GM19240 (cell line): ENCODE results near the gene ZFP3.
"Not testable (repeated sequence)": the region's sequence is repeated elsewhere in the genome, so short reads cannot be mapped to it uniquely, and the experiment has no call there.

Experiments used
- DNase-seq: peaks from one replicate; pipeline ENCODE4 v3.0.0; 2011; ENCODE audit warnings: low spot score; ENCODE audit not compliant: insufficient read length

ZFP3 gene

DNA sequence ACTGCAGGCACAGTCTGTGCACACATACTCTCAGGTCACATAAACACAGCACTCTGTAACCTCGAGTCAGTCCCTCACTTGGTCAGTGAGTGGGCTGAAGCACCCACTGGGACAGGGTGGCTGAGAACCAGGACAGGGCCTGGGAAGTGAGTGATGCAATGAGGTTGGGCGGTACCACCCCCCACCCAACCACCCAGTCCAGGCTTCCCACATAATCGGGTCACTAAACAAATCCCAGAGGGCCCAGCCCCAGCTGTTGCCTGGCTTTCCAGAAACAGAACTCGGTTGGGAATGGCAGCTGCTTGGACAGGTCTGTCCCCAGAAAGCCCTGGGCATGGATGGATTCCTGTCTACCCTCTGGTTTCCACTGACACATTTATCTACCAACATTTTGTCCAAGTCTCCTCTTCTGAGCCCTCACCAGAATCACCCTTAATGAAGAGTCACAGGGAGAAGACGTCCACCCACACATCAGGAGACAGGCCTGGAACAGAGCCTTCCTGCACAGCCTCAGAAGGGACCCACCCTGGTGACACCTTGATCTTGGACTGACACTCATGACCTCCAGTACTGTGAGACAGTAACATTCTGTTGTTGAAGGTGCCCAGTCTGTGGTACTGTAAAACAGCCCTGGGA is 46.0 kb downstream of the ZFP3 start:
- not testable (repeated sequence) for DNase-seq

DNA sequence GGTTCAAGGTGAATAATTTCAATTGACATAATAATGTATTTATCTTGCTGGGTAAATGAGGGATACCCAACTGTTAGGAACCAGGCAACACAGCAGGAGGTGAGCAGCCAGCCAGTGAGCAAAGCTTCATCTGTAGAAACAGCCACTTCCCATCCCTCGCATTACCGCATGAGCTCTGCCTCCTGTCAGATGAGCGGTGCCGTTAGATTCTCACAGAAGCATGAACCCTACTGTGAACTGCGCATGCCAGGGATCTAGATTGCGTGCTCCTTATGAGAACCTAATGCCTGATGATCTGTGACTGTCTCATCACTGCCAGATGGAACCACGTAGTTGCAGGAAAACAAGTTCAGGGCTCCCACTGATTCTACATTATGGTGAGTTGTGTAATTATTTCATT is 46.6 kb downstream of the ZFP3 start:
- not testable (repeated sequence) for DNase-seq

DNA sequence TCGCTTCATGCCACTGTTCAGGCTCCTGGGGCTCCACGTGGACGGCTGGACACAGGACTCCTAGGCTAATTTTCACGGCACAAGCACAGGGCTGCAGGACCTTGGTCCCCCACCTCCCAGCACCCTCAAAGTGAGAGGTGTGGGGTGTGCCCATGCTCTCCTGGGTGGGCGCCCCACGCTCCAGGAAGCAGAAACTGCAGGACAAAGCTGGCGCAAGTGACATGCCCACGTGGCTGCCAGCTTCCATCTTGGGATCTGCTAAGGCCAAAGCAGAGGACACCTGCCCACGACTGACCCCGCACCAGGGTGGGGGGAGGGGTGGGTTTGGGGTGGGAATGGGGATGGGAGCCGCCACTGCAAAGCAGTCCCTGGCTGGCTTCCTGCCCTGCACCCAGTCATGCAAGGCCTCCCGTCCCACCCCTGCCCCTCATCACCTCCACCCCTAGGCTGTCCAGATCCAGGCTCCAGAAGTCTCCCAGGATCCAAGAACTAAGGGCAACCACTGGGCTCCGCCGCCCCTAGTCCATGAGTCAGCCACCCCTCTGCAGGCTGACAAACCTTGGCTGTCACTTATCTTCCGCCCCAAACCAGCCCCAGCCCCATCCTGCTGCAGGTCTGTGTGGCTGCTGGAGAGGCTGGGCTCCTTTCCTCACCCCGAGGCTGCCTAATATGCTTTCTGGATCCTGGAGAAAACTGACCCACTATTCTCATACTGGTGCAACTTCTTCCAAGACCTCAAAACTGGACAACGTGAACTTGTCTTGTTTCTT is 48.6 kb downstream of the ZFP3 start:
- no peak for DNase-seq

DNA sequence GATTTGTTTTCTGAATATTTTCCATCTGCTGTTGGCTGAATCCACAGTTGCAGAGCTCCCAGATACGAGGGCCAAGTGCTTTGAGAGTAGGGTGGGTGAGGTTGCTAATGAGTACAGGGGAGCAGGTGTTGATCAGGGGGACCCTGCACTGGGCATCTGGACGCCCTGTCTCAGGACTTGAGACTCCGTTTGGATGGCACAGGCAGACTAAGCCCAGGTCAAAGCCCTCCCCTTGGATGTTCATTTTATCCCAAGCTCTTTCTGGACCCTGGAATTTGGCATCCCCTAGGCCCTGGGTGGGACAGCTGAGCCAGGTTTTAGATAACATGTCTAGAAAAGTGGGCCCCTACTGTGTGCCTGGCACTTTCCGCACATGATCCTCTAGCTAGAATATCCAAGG is 49.6 kb downstream of the ZFP3 start:
- no peak for DNase-seq

DNA sequence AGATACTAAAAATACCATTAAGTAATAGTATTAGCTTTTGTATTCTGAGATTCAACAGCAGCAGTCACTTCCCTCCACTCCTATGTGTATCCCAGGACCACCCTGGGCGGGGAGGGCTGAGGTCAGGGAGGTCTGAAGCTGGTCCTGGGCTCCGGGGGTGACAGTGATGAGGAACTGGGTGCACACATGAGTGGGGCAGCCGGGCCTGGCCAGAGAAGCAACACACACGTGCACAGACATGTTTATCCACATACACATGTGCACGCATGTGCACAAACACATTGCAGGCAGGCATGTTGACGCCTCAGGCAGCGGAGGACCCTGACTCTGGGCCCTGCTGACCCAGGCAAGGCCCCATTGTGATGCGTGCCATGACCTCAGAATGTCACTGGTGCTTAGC is 50.1 kb downstream of the ZFP3 start:
- not testable (repeated sequence) for DNase-seq

GRCh38 chr17:5128905-5129535 is 50.8 kb downstream of the ZFP3 start:
- DNase-seq, result no peak

DNA sequence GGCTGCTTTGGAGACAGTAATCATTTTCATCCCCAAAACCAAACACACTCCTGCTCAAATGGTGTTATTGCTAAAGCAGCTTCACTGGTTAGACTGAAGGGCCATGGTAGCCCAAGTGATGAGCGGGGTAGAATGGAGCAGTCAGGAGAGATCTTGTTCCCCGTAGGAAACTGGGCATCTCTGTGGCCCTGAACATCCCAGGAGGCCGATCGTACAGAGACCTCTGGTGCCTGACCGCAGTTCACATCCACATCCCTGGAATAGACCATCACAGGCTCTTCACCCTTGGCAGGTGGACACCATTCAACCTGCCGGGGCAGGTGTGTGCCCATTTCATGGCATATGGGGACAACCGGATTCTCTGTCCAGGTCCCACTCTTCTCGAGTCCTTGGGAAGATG is 51.5 kb downstream of the ZFP3 start:
- DNase-seq, result not testable (repeated sequence)

DNA sequence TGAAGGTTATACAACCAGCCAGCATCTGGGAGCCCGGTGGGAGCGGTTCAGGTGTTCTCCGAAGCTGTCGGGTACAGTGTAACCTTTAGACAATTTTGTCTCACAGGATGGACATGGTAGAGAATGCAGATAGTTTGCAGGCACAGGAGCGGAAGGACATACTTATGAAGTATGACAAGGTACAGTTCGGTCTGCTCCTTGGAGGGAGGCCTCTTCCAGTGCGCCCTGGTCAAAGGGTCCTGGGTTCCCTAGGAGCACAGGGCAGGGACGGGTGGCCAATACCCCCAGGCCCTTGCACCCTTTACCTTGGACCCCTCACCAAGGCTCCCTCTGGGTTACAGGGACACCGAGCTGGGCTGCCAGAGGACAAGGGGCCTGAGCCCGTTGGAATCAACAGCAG is 52.0 kb downstream of the ZFP3 start:
- not testable (repeated sequence) for DNase-seq

DNA sequence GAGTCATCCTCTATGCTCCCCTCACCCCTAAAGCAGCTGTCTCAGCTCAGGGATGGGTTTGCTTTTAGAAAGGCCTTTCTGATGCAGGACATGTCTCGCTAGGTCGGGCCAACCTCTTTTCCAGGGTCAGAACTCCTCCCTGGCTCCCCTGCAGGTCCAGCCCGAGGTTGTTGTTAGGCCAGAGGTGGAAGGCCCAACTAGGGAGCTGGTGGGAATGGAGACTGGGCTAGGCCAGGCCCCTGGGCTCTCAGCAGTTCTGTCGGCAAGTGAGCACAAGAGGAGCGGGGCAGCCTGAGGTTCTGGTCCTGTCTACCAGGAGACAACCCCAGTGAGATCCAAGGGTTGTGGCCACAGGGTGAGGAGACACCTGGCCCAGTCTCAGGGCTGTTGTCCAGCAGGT is 52.4 kb downstream of the ZFP3 start:
- not testable (repeated sequence) for DNase-seq

DNA sequence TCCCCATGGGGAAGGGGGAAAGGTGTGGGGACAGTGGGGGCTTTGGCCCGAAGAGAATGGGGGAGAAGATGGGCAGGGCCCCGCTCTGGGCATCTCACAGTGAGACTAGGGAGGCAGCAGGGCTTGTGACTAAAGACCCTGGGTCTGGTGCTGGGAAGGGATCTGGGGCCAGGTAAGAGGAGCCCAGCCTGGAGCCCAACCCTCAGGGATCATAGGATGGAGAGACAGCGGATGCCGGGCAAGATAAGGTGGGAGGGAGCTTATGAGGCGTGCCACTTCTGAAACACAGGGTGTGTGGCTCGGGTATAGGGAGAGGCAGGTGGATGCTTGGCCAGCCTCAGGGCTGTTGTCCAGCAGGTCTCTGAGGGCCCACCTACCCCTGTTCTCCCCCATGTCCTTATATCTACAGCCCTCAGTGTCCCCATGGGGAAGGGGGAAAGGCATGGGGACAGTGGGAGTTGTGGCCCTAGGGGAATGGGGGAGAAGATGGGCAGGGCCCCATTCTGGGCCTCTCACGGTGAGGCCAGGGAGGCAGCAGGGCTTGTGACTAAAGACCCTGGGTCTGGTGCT is 53.0 kb downstream of the ZFP3 start:
- no peak for DNase-seq

- not testable (repeated sequence) for DNase-seq
Measured at GRCh38 chr17:5131799-5132502, 53.7 kb downstream of the ZFP3 start.

DNA sequence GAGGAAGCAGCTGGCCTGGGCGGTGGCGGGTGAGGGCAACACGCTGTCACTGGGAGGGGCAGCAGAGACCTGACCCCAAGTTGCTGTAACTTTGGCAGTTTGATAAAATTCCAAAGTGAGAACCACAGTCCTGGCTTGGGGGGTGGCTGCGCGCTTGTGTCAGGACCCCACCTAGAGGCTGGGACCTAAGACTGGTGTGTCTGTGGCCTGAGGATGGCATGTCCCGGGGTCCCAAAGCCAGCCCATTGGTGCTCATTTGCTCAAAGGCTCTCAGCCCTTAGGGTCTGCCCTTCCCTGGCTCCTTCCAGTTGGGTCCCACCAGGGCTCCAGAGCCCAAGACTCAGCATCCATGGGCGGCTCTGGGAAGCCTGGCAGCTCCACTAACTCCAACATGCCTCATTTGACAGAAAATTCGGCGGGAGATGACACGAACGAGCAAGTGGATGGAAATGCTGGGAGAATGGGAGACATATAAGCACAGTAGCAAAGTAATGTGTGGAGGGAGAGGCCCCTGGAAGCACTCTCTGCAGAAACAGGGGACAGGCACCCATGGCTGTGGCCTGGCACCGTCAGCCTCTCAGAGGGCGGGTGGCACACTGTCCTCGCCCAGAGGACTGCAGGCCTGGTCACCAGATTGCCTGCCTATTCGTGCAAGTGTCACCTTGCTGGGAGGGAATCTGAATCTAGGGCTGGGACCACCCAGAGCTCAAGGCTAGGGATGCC is 54.4 kb downstream of the ZFP3 start:
- DNase-seq, result not testable (repeated sequence)

DNA sequence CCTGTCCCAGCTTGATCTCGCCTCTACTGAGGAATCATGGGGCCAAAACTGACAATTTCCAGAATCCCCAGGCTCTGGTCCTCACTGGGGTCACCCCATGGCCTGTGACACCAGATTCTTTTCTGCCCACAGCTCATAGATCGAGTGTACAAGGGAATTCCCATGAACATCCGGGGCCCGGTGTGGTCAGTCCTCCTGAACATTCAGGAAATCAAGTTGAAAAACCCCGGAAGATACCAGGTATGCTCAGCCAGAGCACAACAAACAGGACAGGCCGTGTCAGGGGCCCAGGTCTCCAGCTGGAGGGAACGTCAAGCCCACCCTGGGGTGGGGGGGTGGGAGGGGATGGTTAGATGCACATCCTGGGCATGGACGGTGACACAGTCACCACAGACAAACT is 55.0 kb downstream of the ZFP3 start:
- DNase-seq, result no peak

- DNase-seq, result not testable (repeated sequence)
Measured at GRCh38 chr17:5133961-5134360, 55.7 kb downstream of the ZFP3 start.

DNA sequence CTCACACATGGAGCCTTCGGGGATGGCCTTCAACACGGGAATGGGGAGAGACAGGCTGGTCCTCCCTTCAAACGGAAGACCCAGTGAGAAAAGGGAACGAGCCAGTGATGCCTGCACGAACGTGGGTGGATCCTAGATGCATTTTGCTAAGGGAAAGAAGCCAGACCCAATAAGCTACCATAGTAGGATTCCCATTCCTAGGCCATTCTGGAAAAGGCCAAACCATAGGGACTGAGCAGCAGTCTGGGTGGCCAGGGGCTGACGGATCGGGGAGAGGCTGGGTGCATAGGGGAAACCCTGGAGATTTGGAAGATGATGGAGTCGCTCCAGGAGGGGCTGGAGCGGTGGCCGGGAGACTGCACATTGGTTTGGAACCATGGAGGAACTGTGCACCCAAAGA is 56.3 kb downstream of the ZFP3 start:
- DNase-seq, result not testable (repeated sequence)

GRCh38 chr17:5135131-5135712 is 57.0 kb downstream of the ZFP3 start:
- DNase-seq, result not testable (repeated sequence)

- DNase-seq, result no peak
Measured at GRCh38 chr17:5135726-5136579, 57.7 kb downstream of the ZFP3 start.

DNA sequence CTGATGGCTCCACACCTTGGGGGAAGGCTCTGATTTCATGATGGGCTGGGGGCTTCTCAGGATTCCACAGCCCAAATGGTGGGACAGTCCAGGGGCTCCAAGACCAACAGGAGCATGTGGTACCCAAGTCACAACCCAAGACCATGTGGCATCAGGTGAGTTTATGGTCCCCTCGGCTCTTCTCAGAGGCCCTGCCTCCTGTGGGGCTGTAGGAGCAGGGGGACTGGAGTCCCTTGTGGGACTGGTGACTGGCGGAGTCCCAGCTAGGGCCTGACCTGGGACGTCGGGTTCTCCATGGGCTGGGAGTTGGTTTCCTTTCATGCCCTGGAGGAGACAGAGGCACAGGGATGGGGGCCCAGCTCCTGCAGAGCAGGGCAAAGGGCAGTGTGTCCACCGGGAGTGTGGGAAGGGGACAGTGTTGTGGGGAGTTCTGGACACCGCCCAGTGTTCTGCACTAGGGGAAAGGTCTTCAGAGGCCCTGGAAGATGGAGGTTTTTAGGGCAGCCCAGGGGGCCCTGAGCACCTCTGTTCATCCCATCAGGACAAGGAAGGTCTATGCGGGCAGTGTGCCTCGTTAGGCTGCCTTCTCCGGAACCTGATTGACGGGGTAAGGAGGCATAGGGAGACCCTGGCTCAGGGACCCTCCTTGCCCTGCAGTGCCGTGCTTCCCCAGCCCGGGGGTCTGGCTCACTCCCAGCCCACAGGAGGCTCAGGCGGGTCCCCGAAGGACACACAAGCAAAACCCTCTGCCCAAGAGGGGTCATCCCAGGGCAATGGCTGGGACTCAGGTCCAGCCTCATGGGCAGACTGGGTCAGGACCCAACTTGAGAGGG is 58.5 kb downstream of the ZFP3 start:
- not testable (repeated sequence) for DNase-seq
